GM12874 (cell line): ENCODE data around the gene SYTL3.

Experiments
- TF ChIP-seq, protein P1 (sequence below): IDR thresholded peaks from 2 replicates; pipeline ENCODE4 v1.5.1; 2011; ENCODE audit warnings: low read depth, mild to moderate bottlenecking, control low read depth, low read length, moderate library complexity; ENCODE audit not compliant: insufficient read depth

The SYTL3 gene

DNA sequence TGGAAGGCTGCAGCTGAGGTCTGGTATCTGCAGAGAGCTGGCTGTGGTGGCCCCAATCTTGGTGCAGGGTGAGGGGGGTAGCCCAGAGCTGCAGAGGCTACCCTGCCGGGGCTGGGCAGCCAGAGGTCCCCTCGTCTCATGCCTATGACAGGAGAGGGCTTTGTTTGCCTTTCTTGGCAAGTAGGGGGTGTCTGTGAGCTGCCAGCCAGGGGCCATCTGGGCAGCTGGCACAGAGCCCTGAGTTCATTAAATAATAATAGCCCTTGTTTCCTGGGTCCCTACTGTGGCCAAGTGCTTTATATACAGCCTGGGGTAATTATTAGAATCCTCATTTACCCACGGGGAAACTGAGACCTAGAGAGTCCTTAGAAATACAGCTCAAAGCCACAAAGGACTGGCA lies 102.8 kb downstream of the SYTL3 start:
- TF ChIP-seq, protein P1, sequence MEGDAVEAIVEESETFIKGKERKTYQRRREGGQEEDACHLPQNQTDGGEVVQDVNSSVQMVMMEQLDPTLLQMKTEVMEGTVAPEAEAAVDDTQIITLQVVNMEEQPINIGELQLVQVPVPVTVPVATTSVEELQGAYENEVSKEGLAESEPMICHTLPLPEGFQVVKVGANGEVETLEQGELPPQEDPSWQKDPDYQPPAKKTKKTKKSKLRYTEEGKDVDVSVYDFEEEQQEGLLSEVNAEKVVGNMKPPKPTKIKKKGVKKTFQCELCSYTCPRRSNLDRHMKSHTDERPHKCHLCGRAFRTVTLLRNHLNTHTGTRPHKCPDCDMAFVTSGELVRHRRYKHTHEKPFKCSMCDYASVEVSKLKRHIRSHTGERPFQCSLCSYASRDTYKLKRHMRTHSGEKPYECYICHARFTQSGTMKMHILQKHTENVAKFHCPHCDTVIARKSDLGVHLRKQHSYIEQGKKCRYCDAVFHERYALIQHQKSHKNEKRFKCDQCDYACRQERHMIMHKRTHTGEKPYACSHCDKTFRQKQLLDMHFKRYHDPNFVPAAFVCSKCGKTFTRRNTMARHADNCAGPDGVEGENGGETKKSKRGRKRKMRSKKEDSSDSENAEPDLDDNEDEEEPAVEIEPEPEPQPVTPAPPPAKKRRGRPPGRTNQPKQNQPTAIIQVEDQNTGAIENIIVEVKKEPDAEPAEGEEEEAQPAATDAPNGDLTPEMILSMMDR, result peak; percentile 33; the same call in 1 of the 2 replicates

DNA sequence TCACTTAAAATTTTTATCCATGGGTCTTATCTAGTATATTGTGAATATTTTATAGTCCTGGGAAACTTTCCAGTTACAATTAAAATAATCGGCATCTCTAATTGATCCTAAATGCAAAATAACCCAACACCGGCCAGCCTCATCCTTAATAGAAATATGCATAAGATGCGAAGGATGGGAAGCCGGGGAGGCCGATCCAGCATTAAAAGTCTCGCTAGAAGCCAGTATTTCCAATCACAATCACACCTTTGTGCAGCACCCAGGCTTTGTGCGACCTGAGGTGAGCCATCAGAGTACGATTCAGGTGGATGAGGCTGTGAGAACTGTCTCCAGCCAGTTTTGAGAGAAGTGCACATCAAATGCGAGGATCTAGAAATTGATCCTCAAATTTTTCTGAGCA lies 104.0 kb downstream of the SYTL3 start:
- TF ChIP-seq, protein P1, result no peak

DNA sequence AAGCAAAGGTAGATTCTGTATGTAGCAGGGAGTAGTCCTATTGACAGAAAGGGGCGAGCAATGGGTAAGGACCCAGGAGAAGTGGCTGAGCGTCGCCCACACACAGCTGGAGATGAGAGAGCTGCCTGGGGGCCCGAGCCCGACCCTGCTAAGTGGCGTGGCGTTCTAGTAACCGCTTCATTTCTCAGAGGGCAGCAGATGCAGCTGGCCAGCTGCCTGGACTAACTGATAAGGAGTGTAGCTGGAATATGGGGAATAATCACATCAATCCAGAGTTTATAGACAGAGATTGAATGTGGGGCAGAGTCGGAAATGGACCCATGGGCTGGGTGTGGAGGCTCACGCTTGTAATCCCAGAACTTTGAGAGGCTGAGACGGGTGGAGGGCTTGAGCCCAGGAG lies 104.9 kb downstream of the SYTL3 start:
- TF ChIP-seq, protein P1, result no peak

DNA sequence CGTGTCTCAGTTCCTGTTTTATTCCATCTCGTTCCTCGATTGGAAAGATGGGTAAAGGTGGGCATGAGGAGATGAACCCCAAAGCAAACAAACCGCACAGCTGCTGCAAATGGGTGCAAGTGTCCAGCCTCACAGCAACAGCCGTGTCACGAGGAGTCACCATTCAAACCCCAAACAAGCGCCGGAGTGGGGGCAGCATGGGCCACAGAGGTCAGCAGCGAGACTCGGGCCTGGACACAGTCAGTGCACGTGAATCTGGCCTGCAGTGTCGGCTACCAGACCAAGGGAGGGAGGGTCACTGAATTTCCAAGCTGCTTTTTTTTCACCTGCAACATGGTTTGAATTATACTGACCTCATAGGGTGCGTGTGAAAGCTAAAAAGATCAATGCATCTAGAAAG lies 105.8 kb downstream of the SYTL3 start:
- TF ChIP-seq, protein P1, result no peak

DNA sequence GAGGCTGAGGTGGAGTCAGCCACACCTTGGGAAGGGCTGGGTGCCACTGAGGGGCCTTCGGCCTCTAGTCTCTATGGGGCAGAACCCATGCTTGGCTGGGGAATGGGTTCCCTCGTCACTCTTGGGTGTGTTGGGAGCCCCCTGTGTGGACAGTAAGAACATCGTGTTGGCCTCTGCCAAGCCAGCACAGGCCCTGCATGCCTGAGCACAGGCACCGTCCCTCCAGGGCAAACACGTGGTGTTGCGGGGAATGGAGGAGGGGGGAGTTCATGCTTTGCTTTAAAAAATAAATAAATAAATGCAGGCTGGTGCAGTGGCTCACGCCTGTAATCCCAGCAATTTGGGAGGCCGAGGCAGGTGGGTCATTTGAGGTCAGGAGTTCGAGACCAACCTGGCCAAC lies 106.3 kb downstream of the SYTL3 start:
- TF ChIP-seq, protein P1, result no peak

DNA sequence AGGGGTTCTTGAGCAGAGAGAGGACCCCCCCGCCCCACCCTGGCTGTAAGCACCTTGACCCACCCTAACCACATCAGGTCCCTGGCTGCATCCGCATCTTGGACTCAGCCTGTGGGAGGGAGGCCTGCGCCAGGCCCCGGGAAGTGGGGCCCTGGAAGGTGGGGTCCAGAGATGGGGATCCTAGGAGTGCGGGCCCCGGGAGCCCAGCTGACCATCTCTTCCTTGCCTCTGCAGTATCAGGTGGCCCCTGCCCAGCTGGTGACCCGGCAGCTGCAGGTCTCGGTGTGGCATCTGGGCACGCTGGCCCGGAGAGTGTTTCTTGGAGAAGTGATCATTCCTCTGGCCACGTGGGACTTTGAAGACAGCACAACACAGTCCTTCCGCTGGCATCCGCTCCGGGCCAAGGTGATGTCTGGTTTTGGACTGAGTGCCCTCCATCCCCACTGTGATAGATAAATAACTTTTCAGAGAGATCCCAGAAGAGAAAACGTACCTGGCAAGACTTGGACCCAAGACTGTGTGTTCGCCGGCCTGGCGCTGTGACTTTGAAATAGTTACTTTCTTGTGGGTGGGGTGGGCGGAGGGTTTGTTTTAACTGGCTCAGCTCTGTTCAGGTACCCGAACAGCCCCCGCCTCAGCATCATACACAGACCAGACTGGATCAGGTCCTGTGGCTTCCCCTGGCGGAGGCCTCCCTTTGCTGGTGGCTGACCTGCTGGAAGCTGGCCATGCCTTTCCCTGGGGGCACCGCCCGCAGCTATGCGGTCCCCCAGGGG lies 107.3 kb downstream of the SYTL3 start:
- TF ChIP-seq, protein P1, result no peak

DNA sequence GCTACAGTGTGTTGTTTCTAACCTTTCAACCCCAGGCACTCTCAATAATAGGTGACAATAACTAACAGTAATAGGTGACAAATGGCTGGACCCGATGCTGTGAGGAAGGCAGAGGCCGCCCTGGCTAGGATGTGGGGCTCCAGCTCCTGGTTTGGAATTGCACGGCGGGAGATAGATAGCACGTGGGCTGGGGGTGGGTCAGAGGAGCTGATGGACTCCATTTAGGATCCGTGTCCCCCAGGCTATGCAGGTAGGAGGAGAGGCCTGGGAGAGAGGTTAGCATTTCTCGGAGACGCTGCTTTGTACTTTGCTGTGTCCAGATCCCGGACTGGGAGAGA lies 107.9 kb downstream of the SYTL3 start:
- TF ChIP-seq, protein P1, result no peak
